CD4-positive, alpha-beta T cell treated with Interleukin-2 at 100 ng/mL for 4 hours (primary cell): ENCODE data around the gene AHDC1.

ENCODE experiments used
- DNase-seq: peaks from one replicate; pipeline ENCODE4 v3.0.0-alpha.2; 2020; ENCODE audit warnings: low spot score

AHDC1 gene

GRCh38 chr1:27596986-27597385 is 7.0 kb downstream of the AHDC1 start:
- no peak for DNase-seq

DNA sequence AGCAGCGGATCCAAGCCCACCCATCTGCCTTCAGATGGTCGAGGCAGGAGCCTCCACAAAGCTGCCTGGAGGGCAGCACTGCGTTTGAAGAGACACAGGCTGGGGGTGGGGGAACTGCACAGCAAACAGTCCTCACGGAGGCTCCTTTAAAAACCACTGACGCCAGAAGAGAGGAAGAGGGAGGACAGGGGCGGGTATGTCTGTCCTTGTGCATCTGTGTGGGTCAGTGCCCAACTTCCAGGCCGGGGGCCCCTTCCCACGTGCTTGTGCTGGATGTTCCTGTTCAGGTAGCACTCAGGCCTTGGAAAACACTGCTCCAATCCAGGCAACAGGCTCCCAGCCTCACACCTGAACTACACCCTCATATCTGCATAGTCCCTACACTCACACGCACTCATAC is 7.7 kb downstream of the AHDC1 start:
- DNase-seq: no peak

GRCh38 chr1:27595597-27595996 is 8.3 kb downstream of the AHDC1 start:
- no peak for DNase-seq

- DNase-seq: peak; percentile 47
Observed at GRCh38 chr1:27594564-27595510, 9.1 kb downstream of the AHDC1 start.

- no peak for DNase-seq
Observed at GRCh38 chr1:27593678-27594563, 10.0 kb downstream of the AHDC1 start.

- DNase-seq: no peak
Observed at GRCh38 chr1:27592931-27593677, 10.8 kb downstream of the AHDC1 start.

GRCh38 chr1:27592232-27592930 is 11.6 kb downstream of the AHDC1 start:
- no peak for DNase-seq

DNA sequence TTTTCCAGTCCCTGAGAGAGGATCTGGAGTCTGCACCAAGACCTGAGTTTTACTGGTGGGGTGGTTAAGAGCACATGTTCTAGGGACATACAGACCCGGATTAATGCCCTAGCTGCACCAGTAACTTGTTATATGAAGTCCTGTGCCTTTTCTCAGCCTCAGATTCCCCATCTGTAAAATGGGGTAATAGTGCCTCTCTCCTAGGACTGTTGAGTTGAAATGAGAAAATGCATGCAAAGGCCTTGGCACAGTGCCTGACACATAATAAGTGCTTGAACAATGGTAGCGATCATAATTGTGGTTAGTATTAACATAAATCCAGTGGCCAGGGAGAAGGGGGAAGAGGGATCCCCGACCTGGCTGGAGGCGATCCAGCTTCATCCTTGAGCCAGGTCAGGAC is 12.3 kb downstream of the AHDC1 start:
- no peak for DNase-seq

DNA sequence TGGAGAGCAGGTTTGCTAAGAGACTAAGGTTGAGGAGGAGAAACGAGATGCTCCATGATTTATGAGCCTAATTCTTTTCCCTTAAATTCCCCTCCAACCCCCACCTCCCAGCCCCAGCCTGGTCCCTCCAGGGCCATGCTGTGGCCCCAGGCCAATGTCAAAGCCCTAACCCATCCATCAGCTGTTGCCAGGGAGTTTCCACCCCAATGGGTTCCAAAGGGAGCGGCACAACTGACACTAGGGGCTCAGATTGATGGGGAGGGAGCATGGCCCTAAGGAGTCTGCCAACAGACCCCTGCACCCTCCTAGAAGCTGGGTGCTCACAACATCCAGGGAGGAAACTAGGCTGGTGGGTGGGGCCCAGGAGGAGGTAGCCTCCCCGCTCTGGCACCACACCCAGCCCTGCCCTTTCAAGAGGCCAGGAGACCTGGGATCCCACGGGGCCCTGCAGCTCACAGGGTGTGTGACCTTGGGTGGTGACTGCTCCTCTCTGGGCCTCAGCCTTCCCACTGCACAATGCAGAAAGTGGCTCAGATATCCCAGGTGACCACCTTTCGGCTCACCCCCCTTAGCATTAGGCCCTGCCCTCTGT is 12.9 kb downstream of the AHDC1 start:
- no peak for DNase-seq

DNA sequence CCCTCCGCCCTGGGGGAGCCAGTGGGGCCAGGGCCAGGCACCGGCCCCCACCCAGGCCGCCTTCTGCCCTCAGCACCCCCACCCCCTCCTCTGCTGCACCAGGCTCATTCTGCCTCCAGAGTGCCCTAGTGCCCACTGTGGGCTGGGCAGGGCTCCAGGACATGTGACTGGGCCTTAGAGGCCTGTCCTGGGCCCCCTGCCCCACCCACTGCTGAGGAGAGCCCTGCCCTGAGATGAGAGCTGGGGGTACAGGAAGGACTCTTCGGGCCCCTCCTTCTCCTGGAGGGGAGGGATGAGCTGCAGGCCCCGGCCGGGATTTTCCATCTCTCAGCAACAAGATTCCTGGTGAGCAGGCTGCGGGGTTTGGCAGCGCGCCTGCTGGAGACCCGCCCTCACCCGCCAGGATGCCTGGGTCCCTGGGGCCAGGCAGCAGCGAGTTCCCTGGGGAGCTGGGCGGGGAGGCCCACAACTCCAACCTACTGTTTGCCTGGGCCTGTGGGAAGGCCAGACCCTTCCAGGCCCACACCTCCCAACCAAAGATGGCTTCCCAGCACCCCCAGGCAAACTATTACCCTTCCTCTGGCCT is 14.0 kb downstream of the AHDC1 start:
- no peak for DNase-seq

DNA sequence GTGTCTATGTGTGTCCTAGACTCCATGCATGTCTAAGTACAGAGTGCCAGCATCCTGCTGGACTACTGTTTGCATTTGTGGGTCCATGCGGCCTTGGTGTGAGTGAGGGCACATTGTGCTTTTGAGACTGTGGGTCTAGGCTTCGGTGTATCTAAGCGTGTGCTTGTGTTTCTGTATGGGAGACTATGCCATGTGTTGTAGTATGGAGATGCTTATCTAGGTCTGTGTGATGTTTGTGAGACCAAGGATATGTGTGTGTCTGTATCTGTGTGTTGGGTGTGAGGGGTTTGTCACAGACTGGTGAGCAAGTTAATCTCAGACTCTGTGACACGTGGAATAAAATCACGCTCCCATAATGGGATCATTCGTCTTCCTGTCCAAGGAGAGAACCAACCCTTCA is 14.5 kb downstream of the AHDC1 start:
- DNase-seq: no peak

DNA sequence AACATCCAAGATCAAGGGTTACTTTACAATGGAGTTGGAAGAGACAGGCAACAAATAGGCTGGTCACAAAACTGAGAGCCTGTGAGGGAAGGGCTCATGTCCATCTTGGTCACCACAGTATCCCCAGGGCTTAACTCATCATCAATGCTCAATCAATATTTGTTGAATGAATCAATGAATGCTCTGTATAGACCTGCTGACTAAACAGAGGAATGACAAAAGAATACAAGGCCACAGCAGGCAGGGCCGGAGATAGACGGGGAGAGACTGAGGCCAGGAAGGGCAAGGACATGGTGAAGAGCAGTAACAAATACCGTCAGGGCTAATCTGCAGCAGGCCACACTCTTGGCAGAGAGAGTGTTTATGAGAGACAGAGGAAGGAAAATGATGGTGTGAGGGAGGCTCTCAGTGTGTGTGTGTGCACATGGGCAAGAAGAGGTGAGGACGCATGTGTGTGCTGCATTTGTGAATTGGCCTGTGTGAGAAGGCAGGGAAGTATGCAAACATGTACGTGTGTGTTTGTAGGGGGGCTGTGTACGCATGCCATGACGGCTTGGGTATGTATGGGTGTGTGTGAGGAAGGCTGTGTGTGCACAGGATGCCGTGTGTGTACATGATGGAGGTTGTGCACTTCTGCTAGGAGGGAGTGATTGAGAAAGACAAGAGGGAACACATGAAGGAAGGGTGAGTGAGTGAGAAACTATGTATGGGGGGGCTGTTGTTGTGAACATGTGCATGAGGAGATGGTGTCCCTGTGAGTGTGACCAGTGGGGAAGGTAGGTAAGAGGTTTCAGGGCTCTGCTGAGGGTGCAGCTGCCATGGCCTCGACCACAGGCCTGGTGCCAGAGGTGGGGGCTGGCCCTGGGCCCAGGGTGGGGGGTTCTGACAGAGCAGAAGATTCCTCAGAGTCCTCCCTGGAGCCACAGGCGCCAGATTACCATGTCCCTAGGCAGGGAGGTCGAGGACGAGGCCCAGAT is 15.4 kb downstream of the AHDC1 start:
- DNase-seq: no peak

DNA sequence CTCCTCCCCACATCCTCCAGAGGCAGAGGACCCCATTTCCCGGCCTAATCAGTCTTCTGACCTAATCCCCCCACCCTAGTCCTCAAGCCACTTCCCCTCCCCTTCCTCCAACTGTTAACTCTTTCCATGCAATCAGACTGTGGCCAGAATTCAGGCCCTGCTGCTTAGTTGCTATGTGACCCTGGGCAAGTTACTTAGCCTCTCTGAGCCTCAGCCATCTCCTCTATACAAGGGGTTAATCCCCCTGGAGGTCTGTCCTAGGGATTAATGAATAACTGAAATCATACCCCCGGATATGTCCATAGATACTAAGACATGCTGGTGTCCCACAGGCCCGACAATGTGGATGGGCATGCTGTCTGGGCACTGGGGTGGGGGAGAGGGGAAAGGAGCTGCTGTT is 18.3 kb downstream of the AHDC1 start:
- DNase-seq: no peak

DNA sequence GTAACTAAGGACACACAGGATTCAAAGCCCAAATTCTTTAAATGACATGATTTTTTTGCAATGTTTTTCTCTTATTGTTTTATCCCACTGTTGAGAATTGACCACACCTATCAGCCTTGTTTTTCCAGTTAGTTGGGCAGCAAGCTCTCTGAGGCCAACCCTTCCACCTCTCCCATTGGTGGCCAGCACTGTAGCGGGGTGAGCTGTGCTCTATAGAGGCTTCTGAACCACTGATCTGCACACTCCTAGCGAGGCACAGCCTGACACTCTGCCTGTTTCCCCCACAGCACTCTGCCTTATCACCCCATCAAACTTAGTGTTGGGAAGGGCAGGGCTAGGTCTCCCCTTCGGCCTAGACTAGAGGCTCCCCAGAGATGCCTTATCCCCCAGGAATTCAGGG is 19.5 kb downstream of the AHDC1 start:
- DNase-seq: no peak

- DNase-seq: no peak
Observed at GRCh38 chr1:27583479-27583878, 20.5 kb downstream of the AHDC1 start.

- DNase-seq: no peak
Observed at GRCh38 chr1:27581823-27582243, 22.1 kb downstream of the AHDC1 start.

- DNase-seq: no peak
Observed at GRCh38 chr1:27577504-27578188, 26.3 kb downstream of the AHDC1 start.

DNA sequence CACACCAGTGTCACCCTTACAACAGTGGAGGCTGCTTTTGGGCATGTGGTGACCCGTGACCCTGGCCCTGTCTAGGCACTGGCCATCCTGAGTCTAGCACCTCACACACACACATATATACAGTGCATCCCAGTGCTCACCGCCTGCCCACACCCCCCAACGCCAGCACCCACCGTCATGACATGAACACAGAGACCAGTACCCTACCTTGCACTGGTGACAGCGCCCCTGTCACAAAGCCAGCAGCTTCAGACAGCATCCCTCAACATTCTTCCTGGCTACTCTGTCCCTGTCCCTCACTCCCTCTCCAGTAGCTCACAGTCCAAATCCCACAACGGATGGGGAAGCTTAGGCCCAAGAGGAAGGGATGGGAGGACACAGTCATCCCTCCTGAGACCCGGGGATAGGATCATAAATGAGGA is 27.1 kb downstream of the AHDC1 start:
- DNase-seq: no peak

GRCh38 chr1:27575840-27576331 is 28.1 kb downstream of the AHDC1 start:
- DNase-seq: no peak
